Measurements from ENCODE around the gene RPS6KB2.

DNA sequence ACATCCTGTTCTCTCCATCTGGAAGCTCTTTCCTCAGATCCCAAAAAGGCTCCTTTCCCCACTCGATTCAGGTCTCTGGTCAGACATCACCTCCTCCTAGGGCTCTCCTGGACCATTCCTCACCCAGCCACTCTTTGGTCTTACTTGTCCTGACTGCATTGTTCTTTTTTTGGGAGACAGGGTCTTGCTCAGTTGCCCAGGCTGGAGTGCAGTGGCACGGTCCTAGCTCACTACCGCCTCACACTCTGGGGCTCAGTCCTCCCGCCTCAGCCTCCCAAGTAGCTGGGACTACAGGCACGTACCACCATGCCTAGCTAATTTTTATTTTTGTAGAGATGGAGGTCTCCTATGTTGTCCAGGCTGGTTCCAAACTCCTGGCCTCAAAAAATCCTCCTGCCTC, 17.2 kb downstream of the RPS6KB2 start:
- TF ChIP-seq SP1 (IDR thresholded peaks at IDR 0.05; ENCODE audit: low read depth) (no peak), POLR2A (IDR thresholded peaks at IDR 0.05; ENCODE audit: borderline replicate concordance, extremely low read depth, insufficient read depth, insufficient read length) (no peak), RAD21 (IDR thresholded peaks at IDR 0.05; ENCODE audit: low read depth) (no peak), ELF1 (IDR thresholded peaks at IDR 0.05; ENCODE audit: borderline replicate concordance, low read depth) (no peak), FOSL1 (IDR thresholded peaks at IDR 0.05; ENCODE audit: low read depth) (no peak), EZH2phosphoT487 (IDR thresholded peaks at IDR 0.05; ENCODE audit: borderline replicate concordance) (no peak)
- TF ChIP-seq, protein P1, sequence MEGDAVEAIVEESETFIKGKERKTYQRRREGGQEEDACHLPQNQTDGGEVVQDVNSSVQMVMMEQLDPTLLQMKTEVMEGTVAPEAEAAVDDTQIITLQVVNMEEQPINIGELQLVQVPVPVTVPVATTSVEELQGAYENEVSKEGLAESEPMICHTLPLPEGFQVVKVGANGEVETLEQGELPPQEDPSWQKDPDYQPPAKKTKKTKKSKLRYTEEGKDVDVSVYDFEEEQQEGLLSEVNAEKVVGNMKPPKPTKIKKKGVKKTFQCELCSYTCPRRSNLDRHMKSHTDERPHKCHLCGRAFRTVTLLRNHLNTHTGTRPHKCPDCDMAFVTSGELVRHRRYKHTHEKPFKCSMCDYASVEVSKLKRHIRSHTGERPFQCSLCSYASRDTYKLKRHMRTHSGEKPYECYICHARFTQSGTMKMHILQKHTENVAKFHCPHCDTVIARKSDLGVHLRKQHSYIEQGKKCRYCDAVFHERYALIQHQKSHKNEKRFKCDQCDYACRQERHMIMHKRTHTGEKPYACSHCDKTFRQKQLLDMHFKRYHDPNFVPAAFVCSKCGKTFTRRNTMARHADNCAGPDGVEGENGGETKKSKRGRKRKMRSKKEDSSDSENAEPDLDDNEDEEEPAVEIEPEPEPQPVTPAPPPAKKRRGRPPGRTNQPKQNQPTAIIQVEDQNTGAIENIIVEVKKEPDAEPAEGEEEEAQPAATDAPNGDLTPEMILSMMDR (IDR thresholded peaks at IDR 0.05 in 2 of 3, conservative IDR thresholded peaks at IDR 0.05 in 1 of 3; ENCODE audit: borderline replicate concordance in 1 of 3, insufficient read depth in 1 of 3, low read depth in 2 of 3, low read length in 2 of 3), result no peak
